ENCODE measurements around the gene NEK10. TPM values are rescaled to one million over a fixed set of nuclear protein-coding genes. Genes with fewer than 3 reads are reported as not detected.

NEK10 gene
- total RNA-seq, 1 donor from 2014 or later = 1.2 TPM

GRCh38 chr3:27208961-27209616 lies 160.1 kb downstream of the NEK10 start:
- Mint-ChIP-seq H3K36me3 (ENCODE audit: low read depth, unreplicated experiment) (no peaks in the 10 kb centered on the region), H3K4me1 (ENCODE audit: unreplicated experiment) (peaks cover 4% of the 10 kb centered on the region), H3K27ac (ENCODE audit: unreplicated experiment) (no peak overlapping the region), H3K4me3 (ENCODE audit: unreplicated experiment) (no peak overlapping the region), H3K9me3 (ENCODE audit: unreplicated experiment) (no peaks in the 10 kb centered on the region), H3K27me3 (ENCODE audit: unreplicated experiment) (no peaks in the 10 kb centered on the region)
- TF ChIP-seq CTCF (IDR thresholded peaks at IDR 0.05; ENCODE audit: unreplicated experiment) = no peak
- DNase-seq (ENCODE audit: low spot score) = no peak

- Mint-ChIP-seq H3K27me3 (ENCODE audit: unreplicated experiment) (no peaks in the 10 kb centered on the region), H3K9me3 (ENCODE audit: unreplicated experiment) (no peaks in the 10 kb centered on the region), H3K36me3 (ENCODE audit: low read depth, unreplicated experiment) (no peaks in the 10 kb centered on the region), H3K4me3 (ENCODE audit: unreplicated experiment) (no peak overlapping the region), H3K4me1 (ENCODE audit: unreplicated experiment) (peaks cover 4% of the 10 kb centered on the region), H3K27ac (ENCODE audit: unreplicated experiment) (no peak overlapping the region)
- no peak for TF ChIP-seq CTCF (IDR thresholded peaks at IDR 0.05; ENCODE audit: unreplicated experiment)
- DNase-seq (ENCODE audit: low spot score) = no peak
These were observed 166.2 kb downstream of the NEK10 start for GRCh38 chr3:27202959-27203358.

- no peaks in the 10 kb centered on the region for H3K9me3 Mint-ChIP-seq (ENCODE audit: unreplicated experiment)
- no peaks in the 10 kb centered on the region for H3K36me3 Mint-ChIP-seq (ENCODE audit: low read depth, unreplicated experiment)
- no peak for DNase-seq (ENCODE audit: low spot score)
- no peak overlapping the region for H3K4me3 Mint-ChIP-seq (ENCODE audit: unreplicated experiment)
- no peak overlapping the region for H3K27ac Mint-ChIP-seq (ENCODE audit: unreplicated experiment)
- H3K27me3 Mint-ChIP-seq (ENCODE audit: unreplicated experiment) = no peaks in the 10 kb centered on the region
- no peak for TF ChIP-seq CTCF (IDR thresholded peaks at IDR 0.05; ENCODE audit: unreplicated experiment)
- no peaks in the 10 kb centered on the region for H3K4me1 Mint-ChIP-seq (ENCODE audit: unreplicated experiment)
These were observed 167.7 kb downstream of the NEK10 start for GRCh38 chr3:27201492-27201891.

- no peak for TF ChIP-seq CTCF (IDR thresholded peaks at IDR 0.05; ENCODE audit: unreplicated experiment)
- Mint-ChIP-seq H3K27me3 (ENCODE audit: unreplicated experiment) (peaks cover 3% of the 10 kb centered on the region), H3K36me3 (ENCODE audit: low read depth, unreplicated experiment) (no peaks in the 10 kb centered on the region), H3K4me1 (ENCODE audit: unreplicated experiment) (no peaks in the 10 kb centered on the region), H3K4me3 (ENCODE audit: unreplicated experiment) (no peak overlapping the region), H3K27ac (ENCODE audit: unreplicated experiment) (no peak overlapping the region), H3K9me3 (ENCODE audit: unreplicated experiment) (no peaks in the 10 kb centered on the region)
- no peak for DNase-seq (ENCODE audit: low spot score)
These were observed 168.3 kb downstream of the NEK10 start for GRCh38 chr3:27200721-27201489.

- Mint-ChIP-seq H3K4me1 (ENCODE audit: unreplicated experiment) (peaks cover 5% of the 10 kb centered on the region), H3K4me3 (ENCODE audit: unreplicated experiment) (no peak overlapping the region), H3K27me3 (ENCODE audit: unreplicated experiment) (peaks cover 3% of the 10 kb centered on the region), H3K9me3 (ENCODE audit: unreplicated experiment) (no peaks in the 10 kb centered on the region), H3K27ac (ENCODE audit: unreplicated experiment) (no peak overlapping the region), H3K36me3 (ENCODE audit: low read depth, unreplicated experiment) (no peaks in the 10 kb centered on the region)
- DNase-seq (ENCODE audit: low spot score) = no peak
- TF ChIP-seq CTCF (IDR thresholded peaks at IDR 0.05; ENCODE audit: unreplicated experiment) = no peak
These were observed 174.2 kb downstream of the NEK10 start for GRCh38 chr3:27194861-27195483.

Data from endothelial cell (in vitro differentiated cells).